HepG2 (cell line): Measurements from ENCODE around the gene AGAP1. TPM values are rescaled to one million over a fixed set of nuclear protein-coding genes. Genes with fewer than 3 reads are reported as not detected.

Experiments used
- ATAC-seq: fragments of 200-7000 bp; cut with Tn5 transposase; 3 replicates; pipeline ENCODE4 v1.9.1; 2020; ENCODE audit warnings: mild to moderate bottlenecking, moderate library complexity
- BruUV-seq: library from RNA; stranded (reverse); fragments of 400-500 nt; replicated peaks from 2 replicates; lab custom pipeline; 2021; lab: Mats Ljungman, UMichigan
- CTCF ChIA-PET: fragments of 300-600 bp; formaldehyde crosslinking; extraction: SDS; loops from one replicate; lab custom pipeline; 2021; ENCODE audit warnings: low total read pairs, inconsistent platforms, low intra/inter-chr PET ratio; lab: Yijun Ruan, JAX
- POLR2A ChIA-PET: fragments of 350-600 bp; sonication (Branson Sonifier 250); formaldehyde crosslinking; loops from one replicate; lab custom pipeline; 2020; ENCODE audit warnings: antibody characterized with exemption, inconsistent platforms; lab: Yijun Ruan, JAX
- DNase-seq: peaks from one replicate; pipeline ENCODE4 v3.0.0-alpha.2; 2015; ENCODE audit warnings: low spot score
- FAIRE-seq: peaks from 3 replicates; lab custom pipeline; 2011; peaks lifted over from hg19 to GRCh38; lab: Jason Lieb, UNC
- H2AFZ ChIP-seq: one replicate; pipeline ENCODE4 v1.6.1; 2011; ENCODE audit warnings: low read length, inconsistent platforms
- H3K27ac ChIP-seq: fragments of 300-600 bp; 3 replicates; pipeline ENCODE4 v1.8.0; 2011; ENCODE audit warnings: mixed run types, mild to moderate bottlenecking, mixed read lengths, low read length, inconsistent platforms; ENCODE audit not compliant: insufficient read depth; ENCODE audit errors: extremely low read length
- H3K27me3 ChIP-seq, 2 experiments: fragments of 200-600 bp in 1 of 2; 2 replicates in 1 of 2; 3 replicates in 1 of 2; pipeline versions ENCODE4 v1.6.0 to v1.8.0; 2011; ENCODE audit warnings: low read length in 2 of 2, mild to moderate bottlenecking in 2 of 2, moderate library complexity in 2 of 2, inconsistent platforms in 1 of 2; ENCODE audit not compliant: insufficient read depth in 2 of 2, control insufficient read depth in 1 of 2
- H3K36me3 ChIP-seq, 2 experiments: fragments of 200-600 bp in 1 of 2; replicated peaks in 1 of 2; 2 replicates in 1 of 2; 3 replicates in 1 of 2; pipeline versions ENCODE4 v1.5.1 to v1.8.0; 2011; ENCODE audit warnings: low read length in 2 of 2, inconsistent platforms in 1 of 2; ENCODE audit not compliant: insufficient read depth in 2 of 2, control insufficient read depth in 1 of 2
- H3K4me1 ChIP-seq: 2 replicates; pipeline ENCODE4 v1.5.1; 2012; ENCODE audit warnings: low read length, inconsistent platforms; ENCODE audit not compliant: insufficient read depth
- H3K4me2 ChIP-seq: 2 replicates; pipeline ENCODE4 v1.6.0; 2011; ENCODE audit warnings: low read depth, low read length, inconsistent platforms
- H3K4me3 ChIP-seq, 3 experiments: fragments of 200-600 bp in 1 of 3; sonication (generic), shearing (Covaris generic) in 1 of 3; replicated peaks in 1 of 3; 2 replicates each; pipeline ENCODE4 v1.5.1; 2011 to 2016; ENCODE audit warnings: low read length in 3 of 3, inconsistent platforms in 2 of 3, low read depth in 2 of 3, mild to moderate bottlenecking in 2 of 3, control low read depth in 1 of 3, mixed read lengths in 1 of 3; ENCODE audit not compliant: insufficient read depth in 1 of 3
- H3K79me2 ChIP-seq: one replicate; pipeline ENCODE4 v1.6.1; 2011; ENCODE audit warnings: low read length, inconsistent platforms; ENCODE audit not compliant: insufficient read depth
- H3K9ac ChIP-seq: 2 replicates; pipeline ENCODE4 v1.6.0; 2011; ENCODE audit warnings: mild to moderate bottlenecking, low read depth, low read length, inconsistent platforms; ENCODE audit not compliant: insufficient read depth
- H3K9me3 ChIP-seq: 2 replicates; pipeline ENCODE4 v1.5.1; 2012; ENCODE audit warnings: mild to moderate bottlenecking, low read length
- H4K20me1 ChIP-seq: 2 replicates; pipeline ENCODE4 v1.6.0; 2011; ENCODE audit warnings: inconsistent platforms, mild to moderate bottlenecking, low read length, moderate library complexity; ENCODE audit not compliant: insufficient read depth
- ZNF264 ChIP-seq: sonication (generic); formaldehyde crosslinking; IDR thresholded peaks from 2 replicates; pipeline ENCODE4 v1.4.0; 2020; ENCODE audit warnings: missing genetic modification reagents
- ZNF432 ChIP-seq: sonication (generic); formaldehyde crosslinking; IDR thresholded peaks from 2 replicates; pipeline ENCODE4 v1.5.0; 2020; ENCODE audit warnings: missing genetic modification reagents, mild to moderate bottlenecking, borderline replicate concordance
- WGBS: methylation state at CpG from one replicate; pipeline ENCODE4 v1.1.6; 2017; ENCODE audit warnings: low lambda C conversion rate; 5-methylcytosine and 5-hydroxymethylcytosine counted together
- in situ Hi-C: cut with HindIII; loops from 2 replicates; pipeline ENCODE4 v1.10.0; 2017; ENCODE audit warnings: low pct_unique_long_range_greater_than_20kb; ENCODE audit not compliant: extremely low pct_ligation_motif_present
- intact Hi-C: fragments of 100-400 bp; cut with micrococcal nuclease; formaldehyde crosslinking; loops from one replicate; pipeline ENCODE4 v1.10.0; 2022; ENCODE audit not compliant: unreplicated experiment
- polyA plus RNA-seq, 8 experiments: library from polyadenylated mRNA; depleted of rRNA in 3 of 8; stranded (reverse) in 7 of 8; unstranded in 1 of 8; fragments of >200 nt; fragmentation: Illumina TruSeq in 4 of 8; extraction: Trizol in 4 of 8; gene quantifications; 2 replicates each; pipeline versions ENCODE4 v1.2.1 to v1.2.3, GENCODE V29; 2011 to 2016; ENCODE audit warnings: low read depth in 4 of 8, missing spikeins in 1 of 8, mixed read lengths in 1 of 8; ENCODE audit not compliant: insufficient read depth in 1 of 8
- total RNA-seq, 5 experiments: library from RNA; depleted of rRNA; stranded (reverse); fragments of >200 nt; fragmentation: Illumina TruSeq; extraction: Trizol; gene quantifications; 2 replicates each; pipeline ENCODE4 v1.2.3, GENCODE V29; 2016; ENCODE audit warnings: low read depth in 1 of 5
- TF ChIP-seq, protein P1 (sequence below): sonication (generic); formaldehyde crosslinking; IDR thresholded peaks from 2 replicates; pipeline ENCODE4 v1.4.0; 2020; ENCODE audit warnings: missing genetic modification reagents, borderline replicate concordance
- TF ChIP-seq, protein P2 (sequence below): sonication (generic); formaldehyde crosslinking; IDR thresholded peaks from 2 replicates; pipeline ENCODE4 v1.8.1; 2023; ENCODE audit warnings: missing genetic modification reagents, inconsistent platforms, borderline replicate concordance

Gene AGAP1
- total and polyA plus RNA-seq, 2 of the 13 experiments (the other 11 are each of a cell fraction or from before 2014, with no cell fraction given), result 21.2 to 32.7 TPM

DNA sequence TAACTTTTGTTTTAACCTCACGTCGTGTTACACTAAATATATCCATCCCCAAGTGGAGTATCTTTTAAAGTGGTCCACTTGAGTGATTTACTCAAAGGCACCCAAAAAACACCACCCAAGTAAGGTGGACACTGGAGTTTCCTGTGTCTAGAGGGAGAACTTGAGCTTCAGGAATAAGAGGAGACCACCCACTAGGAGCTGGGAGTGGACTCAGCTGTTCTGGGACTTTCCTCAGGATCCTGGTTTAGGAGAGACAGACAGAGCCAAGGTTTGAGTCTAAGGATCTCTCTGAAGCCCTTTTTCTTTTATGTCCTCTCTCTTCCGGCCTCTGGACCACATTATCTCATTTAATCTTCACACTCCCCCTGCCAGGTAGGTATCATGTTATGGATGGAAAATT is 523.6 kb downstream of the AGAP1 start:
- TF ChIP-seq, protein P1, sequence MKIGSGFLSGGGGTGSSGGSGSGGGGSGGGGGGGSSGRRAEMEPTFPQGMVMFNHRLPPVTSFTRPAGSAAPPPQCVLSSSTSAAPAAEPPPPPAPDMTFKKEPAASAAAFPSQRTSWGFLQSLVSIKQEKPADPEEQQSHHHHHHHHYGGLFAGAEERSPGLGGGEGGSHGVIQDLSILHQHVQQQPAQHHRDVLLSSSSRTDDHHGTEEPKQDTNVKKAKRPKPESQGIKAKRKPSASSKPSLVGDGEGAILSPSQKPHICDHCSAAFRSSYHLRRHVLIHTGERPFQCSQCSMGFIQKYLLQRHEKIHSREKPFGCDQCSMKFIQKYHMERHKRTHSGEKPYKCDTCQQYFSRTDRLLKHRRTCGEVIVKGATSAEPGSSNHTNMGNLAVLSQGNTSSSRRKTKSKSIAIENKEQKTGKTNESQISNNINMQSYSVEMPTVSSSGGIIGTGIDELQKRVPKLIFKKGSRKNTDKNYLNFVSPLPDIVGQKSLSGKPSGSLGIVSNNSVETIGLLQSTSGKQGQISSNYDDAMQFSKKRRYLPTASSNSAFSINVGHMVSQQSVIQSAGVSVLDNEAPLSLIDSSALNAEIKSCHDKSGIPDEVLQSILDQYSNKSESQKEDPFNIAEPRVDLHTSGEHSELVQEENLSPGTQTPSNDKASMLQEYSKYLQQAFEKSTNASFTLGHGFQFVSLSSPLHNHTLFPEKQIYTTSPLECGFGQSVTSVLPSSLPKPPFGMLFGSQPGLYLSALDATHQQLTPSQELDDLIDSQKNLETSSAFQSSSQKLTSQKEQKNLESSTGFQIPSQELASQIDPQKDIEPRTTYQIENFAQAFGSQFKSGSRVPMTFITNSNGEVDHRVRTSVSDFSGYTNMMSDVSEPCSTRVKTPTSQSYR (CRISPR knock-in tag), result no peak
- TF ChIP-seq ZNF264 (CRISPR knock-in tag) (no peak), ZNF432 (CRISPR knock-in tag) (no peak)
- TF ChIP-seq, protein P2, sequence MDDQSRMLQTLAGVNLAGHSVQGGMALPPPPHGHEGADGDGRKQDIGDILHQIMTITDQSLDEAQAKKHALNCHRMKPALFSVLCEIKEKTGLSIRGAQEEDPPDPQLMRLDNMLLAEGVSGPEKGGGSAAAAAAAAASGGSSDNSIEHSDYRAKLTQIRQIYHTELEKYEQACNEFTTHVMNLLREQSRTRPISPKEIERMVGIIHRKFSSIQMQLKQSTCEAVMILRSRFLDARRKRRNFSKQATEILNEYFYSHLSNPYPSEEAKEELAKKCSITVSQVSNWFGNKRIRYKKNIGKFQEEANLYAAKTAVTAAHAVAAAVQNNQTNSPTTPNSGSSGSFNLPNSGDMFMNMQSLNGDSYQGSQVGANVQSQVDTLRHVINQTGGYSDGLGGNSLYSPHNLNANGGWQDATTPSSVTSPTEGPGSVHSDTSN (CRISPR knock-in tag), result no peak
- ATAC-seq, result no peak
- Histone ChIP-seq H3K9ac (no peak overlapping the region), H3K4me3 (no peak overlapping the region), H3K79me2 (no peaks in the 10 kb centered on the region), H3K27me3 (no peaks in the 10 kb centered on the region), H3K36me3 (peaks cover 2 to 11% of the 10 kb centered on the region in 2 experiments; a peak in 1 of 5 replicates), H3K4me1 (peaks cover 13% of the 10 kb centered on the region), H3K9me3 (no peaks in the 10 kb centered on the region), H4K20me1 (no peaks in the 10 kb centered on the region; the same call in 1 of the 2 replicates), H2AFZ (no peak overlapping the region), H3K4me2 (no peak overlapping the region), H3K27ac (no peak overlapping the region)
- in situ Hi-C loops (no loop called here), intact Hi-C loops (loop anchor here (10.0 kb wide), 1 partner anchor 97 kb away; no protein-coding TSS in a partner anchor)
- BruUV-seq, result no TSS peak
- ChIA-PET CTCF (no interaction called here), POLR2A (no interaction called here)
- no peak for DNase-seq
- no peak for FAIRE-seq
- 83% methylated on average over 3 of the region's 3 CpGs for WGBS
